Lung (tissue), 12 donors: ENCODE results near the gene PPP2R3A. TPM values are rescaled to one million over a fixed set of nuclear protein-coding genes. Genes with fewer than 3 reads are reported as not detected.
A peak's percentile ranks its signal among the peaks of the same experiment; 100 is the strongest.

ENCODE experiments used
- ATAC-seq: fragments of 200-7000 bp; cut with Tn5 transposase; one replicate; pipeline ENCODE4 v1.9.1; 2020; ENCODE audit warnings: moderate number of reproducible peaks; ENCODE audit not compliant: insufficient read depth, low FRiP score
- DNase-seq, 3 donors: peaks; one replicate each; pipeline ENCODE4 v3.0.0-alpha.2; 2013 to 2017
- H3K27ac ChIP-seq, 2 donors: one replicate each; pipeline ENCODE4 v1.5.1; 2013; ENCODE audit warnings: mild to moderate bottlenecking in 2 of 2, moderate library complexity in 2 of 2, control low read depth in 1 of 2, inconsistent platforms in 1 of 2, low read depth in 1 of 2, low read length in 1 of 2
- H3K27me3 ChIP-seq, 3 donors: one replicate each; pipeline ENCODE4 v1.5.1; 2013; ENCODE audit warnings: low read length in 2 of 3; ENCODE audit not compliant: control insufficient read depth in 3 of 3, insufficient read depth in 3 of 3
- H3K36me3 ChIP-seq, 4 donors: one replicate each; pipeline ENCODE4 v1.5.1; 2013; ENCODE audit warnings: low read length in 4 of 4, mild to moderate bottlenecking in 1 of 4, moderate library complexity in 1 of 4; ENCODE audit not compliant: control insufficient read depth in 4 of 4, insufficient read depth in 4 of 4
- H3K4me1 ChIP-seq, 5 donors: one replicate each; pipeline ENCODE4 v1.5.1; 2013; ENCODE audit warnings: low read length in 5 of 5, mild to moderate bottlenecking in 2 of 5, moderate library complexity in 1 of 5; ENCODE audit not compliant: control insufficient read depth in 5 of 5, insufficient read depth in 5 of 5
- H3K4me3 ChIP-seq: one replicate; pipeline ENCODE4 v1.5.1; 2013; ENCODE audit warnings: mild to moderate bottlenecking, control low read depth, moderate library complexity
- H3K9ac ChIP-seq, 2 donors: one replicate each; pipeline ENCODE4 v1.5.1; 2013; ENCODE audit warnings: low read length in 2 of 2, control low read depth in 1 of 2; ENCODE audit not compliant: insufficient read depth in 1 of 2
- H3K9me3 ChIP-seq, 4 donors: one replicate each; pipeline ENCODE4 v1.5.1; 2013; ENCODE audit warnings: low read length in 3 of 4, mild to moderate bottlenecking in 1 of 4, moderate library complexity in 1 of 4; ENCODE audit not compliant: control insufficient read depth in 4 of 4, insufficient read depth in 3 of 4
- WGBS, 2 donors: extraction: QIAGEN DNeasy Blood & Tissue Kit; methylation state at CpG; one replicate each; pipeline ENCODE4 v1.1.7; 2013; 5-methylcytosine and 5-hydroxymethylcytosine counted together
- polyA plus RNA-seq, 2 donors: library from polyadenylated mRNA; stranded (reverse); fragments of 200-250 nt; gene quantifications; one replicate each; pipeline ENCODE4 v1.2.1, GENCODE V29; 2013
- total RNA-seq, 2 donors: library from RNA; depleted of rRNA in 1 of 2; stranded (reverse); fragments of >200 nt in 1 of 2; gene quantifications; one replicate each; pipeline ENCODE4 v1.2.1, GENCODE V29; 2014 to 2021
- TF ChIP-seq, protein P1 (sequence below): IDR thresholded peaks from 2 replicates; pipeline ENCODE4 v1.5.1; 2012; ENCODE audit warnings: mild to moderate bottlenecking; ENCODE audit errors: control extremely low read depth, extremely low read depth
- donor health status: control.
- donor health status: control.
- donor health status: Bipolar disorder and iron deficiency.
- donor health status: healthy.
- donor health status: DM: yes; HTN: yes; CAD: no.

The PPP2R3A gene
- total and polyA plus RNA-seq, 4 donors = 1.6 to 17.0 (median 4.6) TPM

DNA sequence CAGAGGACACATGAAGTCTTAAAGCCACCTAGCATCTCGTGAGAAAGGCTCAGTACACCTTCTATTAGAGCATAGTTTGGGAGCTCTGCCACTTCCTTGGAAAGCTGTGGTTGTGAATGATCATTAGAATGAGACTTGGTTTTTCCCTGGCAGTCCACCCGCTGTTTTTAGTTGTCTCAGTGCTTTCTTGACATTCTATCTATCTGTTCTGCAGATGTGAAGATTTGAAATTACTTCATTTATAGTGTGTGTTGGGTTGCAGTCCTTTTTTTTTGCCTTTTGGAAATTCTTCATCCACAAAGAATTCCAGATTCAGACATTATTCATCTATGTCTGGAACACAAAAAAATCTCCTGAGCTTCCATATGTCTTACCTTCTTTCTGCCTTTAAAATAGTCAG, 23.7 kb downstream of the PPP2R3A start:
- no peaks in the 10 kb centered on the region for H3K27me3 ChIP-seq

DNA sequence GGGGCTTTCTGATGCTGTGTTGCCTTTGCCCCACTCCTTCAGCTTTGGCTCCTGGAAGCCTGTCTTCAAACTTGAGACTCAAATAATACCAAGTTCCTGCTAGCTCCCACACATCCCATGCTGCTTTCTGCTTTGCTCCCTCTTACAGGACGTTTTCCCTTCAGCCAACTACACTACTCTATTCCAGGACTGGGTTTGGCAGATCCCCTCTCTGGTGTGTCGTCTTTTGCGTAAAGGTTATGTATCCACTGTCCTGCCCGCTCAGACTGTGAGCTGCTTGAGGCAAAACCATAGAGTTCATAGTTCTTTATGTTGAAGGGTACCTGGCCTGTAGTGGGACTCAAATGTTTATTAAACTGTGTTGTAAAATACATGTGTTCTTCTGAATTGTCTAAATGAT, 25.4 kb downstream of the PPP2R3A start:
- no peak overlapping the region for H3K4me3 ChIP-seq
- no peak overlapping the region for H3K9ac ChIP-seq
- DNase-seq = no peak
- TF ChIP-seq, protein P1, sequence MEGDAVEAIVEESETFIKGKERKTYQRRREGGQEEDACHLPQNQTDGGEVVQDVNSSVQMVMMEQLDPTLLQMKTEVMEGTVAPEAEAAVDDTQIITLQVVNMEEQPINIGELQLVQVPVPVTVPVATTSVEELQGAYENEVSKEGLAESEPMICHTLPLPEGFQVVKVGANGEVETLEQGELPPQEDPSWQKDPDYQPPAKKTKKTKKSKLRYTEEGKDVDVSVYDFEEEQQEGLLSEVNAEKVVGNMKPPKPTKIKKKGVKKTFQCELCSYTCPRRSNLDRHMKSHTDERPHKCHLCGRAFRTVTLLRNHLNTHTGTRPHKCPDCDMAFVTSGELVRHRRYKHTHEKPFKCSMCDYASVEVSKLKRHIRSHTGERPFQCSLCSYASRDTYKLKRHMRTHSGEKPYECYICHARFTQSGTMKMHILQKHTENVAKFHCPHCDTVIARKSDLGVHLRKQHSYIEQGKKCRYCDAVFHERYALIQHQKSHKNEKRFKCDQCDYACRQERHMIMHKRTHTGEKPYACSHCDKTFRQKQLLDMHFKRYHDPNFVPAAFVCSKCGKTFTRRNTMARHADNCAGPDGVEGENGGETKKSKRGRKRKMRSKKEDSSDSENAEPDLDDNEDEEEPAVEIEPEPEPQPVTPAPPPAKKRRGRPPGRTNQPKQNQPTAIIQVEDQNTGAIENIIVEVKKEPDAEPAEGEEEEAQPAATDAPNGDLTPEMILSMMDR = no peak
- ATAC-seq = no peak
- 87 to 93% methylated on average over 4 of the region's 4 CpGs for WGBS, 2 donors
- H3K27me3 ChIP-seq = no peaks in the 10 kb centered on the region
- peaks cover 0 to 18% (median 4%) of the 10 kb centered on the region in 5 donors for H3K4me1 ChIP-seq
- no peaks in the 10 kb centered on the region for H3K36me3 ChIP-seq
- H3K9me3 ChIP-seq = no peaks in the 10 kb centered on the region
- no peak overlapping the region for H3K27ac ChIP-seq

More for the DNA sequence above, 23.7 kb downstream of the PPP2R3A start:
- Histone ChIP-seq H3K4me3 (no peak overlapping the region), H3K9me3 (no peaks in the 10 kb centered on the region), H3K4me1 (peaks cover 0 to 18% (median 0%) of the 10 kb centered on the region in 5 donors), H3K36me3 (no peaks in the 10 kb centered on the region), H3K9ac (no peak overlapping the region), H3K27ac (peak overlapping the region in 1 of 2 donors; percentile 21)
- DNase-seq (no peak), ATAC-seq (no peak)
- TF ChIP-seq, protein P1 = no peak
- 87 to 92% methylated on average over 2 of the region's 2 CpGs for WGBS, 2 donors

DNA sequence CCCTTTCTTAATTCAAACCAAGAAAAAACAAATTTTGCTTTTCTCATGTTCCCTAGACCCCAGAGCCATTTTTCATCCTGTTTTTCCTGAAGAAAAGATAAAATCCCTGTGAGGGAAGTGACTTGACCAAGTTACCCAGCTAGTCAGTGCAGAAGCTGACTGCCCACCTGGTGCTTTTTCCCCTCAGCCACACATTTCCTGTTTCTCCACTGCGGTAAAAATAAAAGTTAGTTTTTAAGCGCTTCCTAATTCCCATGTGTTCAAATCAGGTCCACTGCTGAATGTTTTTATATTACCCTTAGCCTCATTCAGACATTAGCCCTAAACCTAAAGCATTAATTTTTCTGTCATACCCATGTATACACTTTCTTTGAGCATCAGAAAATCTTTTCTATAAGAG, 26.1 kb downstream of the PPP2R3A start:
- Histone ChIP-seq H3K9ac (no peak overlapping the region), H3K9me3 (no peaks in the 10 kb centered on the region), H3K36me3 (no peaks in the 10 kb centered on the region), H3K27me3 (no peaks in the 10 kb centered on the region), H3K4me1 (peaks cover 0 to 18% (median 4%) of the 10 kb centered on the region in 5 donors), H3K27ac (no peak overlapping the region), H3K4me3 (no peak overlapping the region)
- ATAC-seq (no peak), DNase-seq (no peak)
- 23 to 50% methylated on average over 2 of the region's 2 CpGs for WGBS, 2 donors
- TF ChIP-seq, protein P1 = no peak

DNA sequence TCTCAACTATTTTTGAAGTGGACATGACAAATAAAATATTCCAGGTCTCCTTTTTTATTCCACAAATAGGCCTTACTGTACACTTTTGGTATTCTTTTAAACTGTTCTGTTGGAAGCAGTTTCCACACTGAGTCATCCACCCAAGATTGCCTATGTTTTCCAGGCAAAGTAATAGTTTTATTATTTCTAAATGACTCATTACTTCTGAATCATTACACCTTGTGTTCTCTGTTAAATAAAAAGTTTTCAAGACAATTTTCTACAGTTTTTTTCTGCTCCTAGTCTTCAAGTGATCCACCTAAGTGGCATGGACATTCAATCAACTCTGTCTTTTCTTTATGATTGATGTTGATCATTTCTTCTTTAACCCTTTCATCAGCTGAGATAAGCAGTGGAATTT, 26.5 kb downstream of the PPP2R3A start:
- Histone ChIP-seq H3K36me3 (no peaks in the 10 kb centered on the region), H3K27me3 (no peaks in the 10 kb centered on the region), H3K9ac (no peak overlapping the region), H3K27ac (no peak overlapping the region), H3K9me3 (no peaks in the 10 kb centered on the region), H3K4me1 (peaks cover 0 to 19% (median 4%) of the 10 kb centered on the region in 5 donors), H3K4me3 (no peak overlapping the region)
- ATAC-seq (no peak), DNase-seq (no peak)
- TF ChIP-seq, protein P1 = no peak
